Measurements from ENCODE around the gene ASIC2.

DNA sequence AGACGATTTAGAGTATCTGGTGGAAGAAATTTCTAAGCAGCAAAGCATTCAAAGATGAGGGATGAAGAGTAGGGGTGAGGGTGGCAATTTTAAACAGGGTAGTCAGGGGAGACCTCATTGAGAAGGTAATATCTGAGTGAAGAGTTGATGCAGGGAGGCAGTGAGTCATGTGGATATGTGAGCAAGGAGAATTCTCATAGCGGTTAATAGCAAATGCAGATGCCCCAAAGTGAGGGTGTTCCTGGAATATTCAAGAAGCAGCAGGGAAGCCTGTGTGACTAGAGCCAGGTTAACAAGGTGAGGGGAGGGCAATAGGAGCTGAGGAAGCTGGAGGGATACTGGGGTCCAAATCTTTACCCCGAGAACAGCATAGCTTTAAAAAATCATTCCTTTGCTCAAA lies 187.2 kb downstream of the ASIC2 start:
- no peak for TF ChIP-seq GATA2 (IDR thresholded peaks at IDR 0.05; ENCODE audit: low read depth, low read length)
- no peak for TF ChIP-seq GATA3 (IDR thresholded peaks at IDR 0.05; ENCODE audit: low read depth, low read length)

Measured in SH-SY5Y (cell line).